GM18526 (cell line): ENCODE measurements around the gene FAM78B.

Source experiments
- POLR2A ChIP-seq: IDR thresholded peaks from 3 replicates; pipeline ENCODE4 v1.6.1; 2011; ENCODE audit not compliant: insufficient read length; ENCODE audit errors: extremely low read depth

FAM78B gene

DNA sequence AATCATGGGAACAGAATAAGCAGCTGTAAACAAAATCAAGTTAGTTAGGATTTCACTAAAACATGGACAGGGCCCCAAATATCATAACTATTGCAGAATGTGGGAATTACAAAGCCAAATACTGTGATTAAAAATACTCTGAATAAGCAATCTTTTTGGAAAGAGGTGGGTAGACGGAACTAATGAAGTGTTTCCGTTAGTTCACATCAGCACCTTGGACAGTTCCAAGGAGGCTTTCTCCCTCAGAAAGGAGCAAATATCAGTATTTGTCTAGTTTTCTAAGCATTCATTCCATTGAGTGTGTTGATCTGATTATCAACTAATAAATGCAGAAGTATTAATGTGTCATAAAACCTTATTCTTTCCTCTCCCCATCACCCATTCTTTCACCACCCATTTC lies 97.4 kb downstream of the FAM78B start:
- no peak for TF ChIP-seq POLR2A

DNA sequence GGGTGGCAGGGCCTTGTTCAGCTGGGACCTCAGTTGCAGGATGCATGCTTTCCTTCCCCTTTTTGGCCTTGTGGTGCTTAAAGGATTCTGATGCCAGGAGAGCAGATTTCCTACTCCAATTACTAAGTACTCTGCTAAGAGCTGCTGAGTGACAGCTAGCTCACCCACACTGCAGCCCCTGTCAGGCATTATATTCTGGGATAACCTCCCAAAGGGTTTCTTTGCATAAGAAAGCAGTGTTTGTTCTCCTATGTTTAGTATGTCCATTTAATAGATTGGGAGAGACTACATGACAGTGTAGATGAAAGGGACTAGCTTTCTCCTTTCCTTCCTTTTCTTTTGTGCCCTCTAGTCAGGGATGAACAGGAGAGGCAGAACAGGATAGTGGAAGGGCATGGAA lies 100.7 kb downstream of the FAM78B start:
- TF ChIP-seq POLR2A, result no peak

- no peak for TF ChIP-seq POLR2A
Measured at GRCh38 chr1:166064951-166065350, 101.8 kb downstream of the FAM78B start.

DNA sequence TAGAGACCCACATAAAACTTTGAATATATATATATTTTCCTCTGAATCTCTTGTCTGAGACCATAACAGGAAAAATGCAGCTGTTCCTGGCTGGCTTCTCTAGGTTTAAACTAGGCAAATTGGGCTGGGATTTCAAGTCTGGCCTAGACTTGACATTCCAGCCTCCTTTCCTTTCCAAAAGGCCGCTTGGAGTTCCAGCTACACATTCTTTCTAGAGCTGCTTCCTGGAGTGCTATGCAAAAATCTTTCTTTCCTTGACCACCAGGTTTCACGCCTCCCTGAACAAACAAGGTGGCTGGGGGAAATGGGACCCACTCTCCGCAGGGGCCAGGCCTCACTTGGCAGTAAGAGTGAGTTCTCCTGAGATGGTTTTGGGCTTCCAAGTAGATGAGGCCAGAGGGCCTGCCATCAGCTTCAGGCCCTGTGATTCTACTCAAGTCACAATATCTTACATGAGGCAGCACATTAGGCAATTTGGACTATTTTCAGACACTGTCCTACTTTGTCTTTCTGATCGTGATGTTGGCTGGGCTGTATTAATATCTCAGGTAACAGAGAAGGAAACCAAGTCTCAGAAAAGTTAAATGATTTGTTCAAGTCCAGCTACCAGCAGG lies 102.4 kb downstream of the FAM78B start:
- TF ChIP-seq POLR2A, result no peak

- no peak for TF ChIP-seq POLR2A
Measured at GRCh38 chr1:166063701-166064100, 103.1 kb downstream of the FAM78B start.

DNA sequence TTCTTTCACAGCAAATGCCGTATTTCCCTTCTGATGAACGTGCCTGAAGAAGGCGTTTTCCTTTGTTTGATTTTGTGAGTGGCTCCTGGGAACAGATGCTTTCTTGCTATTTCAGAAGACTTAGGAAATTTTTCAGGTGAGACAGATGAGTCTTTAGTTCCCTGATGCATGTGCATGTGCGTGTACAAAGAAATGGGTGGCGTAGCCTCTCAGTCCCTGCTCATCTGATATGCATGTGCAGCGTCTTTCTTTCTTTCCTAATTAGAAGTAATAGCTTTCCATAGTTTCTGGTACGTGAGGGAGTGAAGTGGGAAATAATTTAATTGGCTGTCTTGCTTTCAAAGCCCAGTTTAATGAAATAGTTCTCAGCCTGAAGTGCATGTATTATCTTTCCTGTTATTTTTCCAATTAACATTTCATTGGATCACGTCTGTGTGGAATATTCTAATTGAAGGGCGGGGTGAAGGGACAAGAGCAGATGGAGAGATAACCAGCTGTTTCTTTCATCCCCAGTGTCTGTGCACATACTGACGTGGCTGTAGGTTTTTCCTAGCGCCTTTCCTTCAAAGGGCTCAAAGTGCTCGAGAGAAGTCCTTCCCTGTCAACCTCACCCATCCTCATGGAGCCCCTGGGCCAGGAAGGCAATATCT lies 104.3 kb downstream of the FAM78B start:
- TF ChIP-seq POLR2A, result no peak

- TF ChIP-seq POLR2A, result no peak
Measured at GRCh38 chr1:166057650-166058049, 109.2 kb downstream of the FAM78B start.

GRCh38 chr1:166053395-166053794 lies 113.4 kb downstream of the FAM78B start:
- no peak for TF ChIP-seq POLR2A

DNA sequence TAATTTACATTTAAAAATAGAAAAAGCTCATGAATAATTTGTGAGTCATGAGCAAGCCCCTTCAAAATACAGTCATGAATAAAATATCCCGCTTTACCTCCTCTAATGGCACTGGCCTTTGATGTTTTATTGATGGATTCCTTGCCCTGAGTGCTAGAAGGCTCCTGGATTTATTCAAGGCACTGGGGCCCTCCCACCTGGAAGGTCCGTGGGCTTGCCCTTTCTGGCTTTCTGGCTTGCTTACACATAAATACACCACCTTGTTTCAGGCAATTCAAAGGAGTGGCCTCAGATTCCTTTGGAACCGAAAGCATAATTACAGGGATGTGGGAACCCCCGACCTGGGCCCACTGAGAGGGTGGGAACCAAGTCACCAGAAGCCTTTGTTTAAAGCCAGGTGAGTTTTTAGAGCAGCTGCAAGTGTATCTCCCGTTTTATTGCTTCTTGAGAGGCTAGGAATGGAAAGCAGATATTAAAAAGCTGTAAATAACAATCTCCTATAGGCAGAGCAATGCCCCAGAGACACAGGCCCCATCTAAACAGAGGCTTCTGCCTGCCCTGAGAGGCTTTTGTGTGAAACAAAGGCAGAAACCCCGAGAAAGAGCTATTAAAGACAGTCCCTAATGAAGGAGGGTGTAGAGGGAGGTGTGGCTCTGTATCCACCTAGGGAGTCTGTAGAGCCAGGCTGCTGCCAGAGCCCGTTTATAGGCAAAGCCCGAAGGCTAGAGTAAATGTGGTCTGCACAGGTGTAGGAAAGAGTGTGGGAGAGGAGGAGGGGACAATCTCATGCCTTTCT lies 126.4 kb downstream of the FAM78B start:
- no peak for TF ChIP-seq POLR2A

- no peak for TF ChIP-seq POLR2A
Measured at GRCh38 chr1:166039436-166040201, 127.2 kb downstream of the FAM78B start.

DNA sequence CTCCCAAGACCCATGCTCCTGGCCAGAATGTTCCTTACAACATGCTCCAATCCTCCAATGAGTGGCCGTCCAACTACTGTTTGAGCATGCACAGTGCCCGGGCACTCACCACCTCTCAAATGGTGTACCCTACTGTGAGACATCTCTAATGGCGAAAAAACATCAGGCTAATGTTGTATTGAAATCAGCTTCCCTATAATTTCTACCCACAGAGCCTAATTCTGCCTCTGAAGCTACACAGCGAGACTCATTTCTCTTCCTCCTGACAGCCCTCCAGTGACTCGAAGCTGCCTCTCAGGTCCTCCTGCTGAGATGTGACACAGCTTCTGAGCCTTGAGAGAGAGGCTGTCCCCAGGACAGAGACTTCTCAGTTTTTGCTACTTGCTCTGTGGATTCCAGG lies 130.7 kb downstream of the FAM78B start:
- no peak for TF ChIP-seq POLR2A

DNA sequence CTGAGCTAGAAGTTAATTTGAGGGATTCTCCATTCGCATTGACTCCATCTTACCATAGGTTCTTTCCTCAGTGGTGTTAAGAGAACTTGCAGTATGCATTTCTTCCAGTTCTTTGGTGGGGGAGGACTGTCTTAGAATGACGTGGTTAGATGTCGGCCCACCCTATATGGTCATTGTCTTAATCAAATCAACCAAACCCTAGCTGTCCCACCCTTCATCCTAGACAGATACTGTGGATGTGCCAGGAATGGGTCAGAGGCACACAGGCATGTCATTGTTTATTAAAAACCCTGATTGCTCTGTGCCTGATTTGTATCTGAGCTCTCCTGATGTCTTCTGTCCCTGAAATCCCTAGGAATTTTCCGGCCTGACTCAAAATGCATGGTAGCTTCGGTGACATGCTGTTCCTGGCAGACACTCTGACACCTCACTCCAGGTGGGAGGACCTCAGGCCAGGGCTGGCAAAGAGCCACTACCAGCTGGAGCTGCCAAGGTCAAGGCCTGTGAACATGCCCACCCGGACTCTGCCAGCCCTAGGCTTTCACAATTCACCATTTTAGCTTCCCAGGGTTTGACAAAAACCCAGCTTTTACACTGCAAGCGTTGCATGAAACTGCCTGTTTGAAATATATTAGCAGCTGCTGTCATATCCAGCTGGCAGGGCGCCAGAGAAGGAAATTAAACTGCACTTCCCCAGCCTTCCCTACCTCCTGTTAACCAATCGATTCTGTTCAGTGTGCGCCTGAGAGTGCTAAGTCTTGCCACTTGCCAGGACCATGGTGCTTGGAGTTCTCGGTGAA lies 134.0 kb downstream of the FAM78B start:
- no peak for TF ChIP-seq POLR2A

DNA sequence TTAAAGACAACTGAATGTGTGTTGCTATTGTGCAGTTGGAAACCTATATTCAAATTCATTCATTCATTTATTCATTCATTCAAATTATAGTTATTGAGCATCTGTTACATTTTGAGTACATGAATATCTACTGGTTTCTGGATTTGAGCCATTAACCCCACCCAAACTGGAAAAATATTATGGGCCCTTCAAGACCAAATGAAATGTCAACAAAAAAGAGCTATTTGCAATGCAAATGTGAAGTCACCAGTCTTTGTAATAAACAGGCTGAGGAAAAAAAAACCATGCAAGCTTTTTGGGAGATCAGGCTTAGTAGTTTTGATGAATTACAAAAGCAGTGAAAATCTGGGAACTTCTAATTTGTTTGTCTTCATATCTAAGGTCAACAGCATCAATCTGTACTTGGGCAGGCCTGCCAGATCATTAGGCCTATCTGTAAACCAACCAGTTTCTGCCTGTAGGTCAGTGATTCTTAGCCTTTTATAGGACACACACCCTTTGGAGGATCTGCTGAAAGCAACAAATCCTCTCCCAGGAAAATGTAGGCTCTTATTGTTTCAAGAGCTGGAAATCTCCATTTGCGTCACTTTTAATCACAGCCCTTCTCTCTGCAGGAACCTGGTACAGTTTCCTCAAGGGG lies 134.7 kb downstream of the FAM78B start:
- TF ChIP-seq POLR2A, result no peak

- TF ChIP-seq POLR2A, result no peak
Measured at GRCh38 chr1:166029196-166029945, 137.4 kb downstream of the FAM78B start.
